ENCODE data around the gene HOXA6.
A peak's percentile ranks its signal among the peaks of the same experiment; 100 is the strongest.

The HOXA6 gene

GRCh38 chr7:27132978-27133377 lies 14.6 kb downstream of the HOXA6 start:
- TF ChIP-seq CTCF (IDR thresholded peaks at IDR 0.05) (no peak), ZFX (IDR thresholded peaks at IDR 0.05; ENCODE audit: borderline replicate concordance) (no peak)

GRCh38 chr7:27132214-27132613 lies 15.4 kb downstream of the HOXA6 start:
- no peak for TF ChIP-seq ZFX (IDR thresholded peaks at IDR 0.05; ENCODE audit: borderline replicate concordance)
- no peak for TF ChIP-seq CTCF (IDR thresholded peaks at IDR 0.05)
- H3K27ac ChIP-seq: no peak overlapping the region

More at GRCh38 chr7:27132978-27133377, 14.6 kb downstream of the HOXA6 start:
- H3K27ac ChIP-seq: no peak overlapping the region

GRCh38 chr7:27131390-27131819 lies 16.2 kb downstream of the HOXA6 start:
- TF ChIP-seq ZFX (IDR thresholded peaks at IDR 0.05; ENCODE audit: borderline replicate concordance): no peak
- no peak for TF ChIP-seq CTCF (IDR thresholded peaks at IDR 0.05)
- H3K27ac ChIP-seq: peak overlapping the region; percentile 63

GRCh38 chr7:27130540-27131389 lies 16.8 kb downstream of the HOXA6 start, which contains the start of gene HOXA4:
HOXA4 (minus strand) TSS chr7:27130757; CDS start chr7:27130733, 24 bp downstream.
- peak within 1 kb of the TSS; percentile 63 for H3K27ac ChIP-seq
- no peak for TF ChIP-seq CTCF (IDR thresholded peaks at IDR 0.05)
- TF ChIP-seq ZFX (IDR thresholded peaks at IDR 0.05; ENCODE audit: borderline replicate concordance): no peak

GRCh38 chr7:27129729-27130539 lies 17.6 kb downstream of the HOXA6 start:
- peak; percentile 50 for TF ChIP-seq CTCF (IDR thresholded peaks at IDR 0.05)
- TF ChIP-seq ZFX (IDR thresholded peaks at IDR 0.05; ENCODE audit: borderline replicate concordance): no peak
- H3K27ac ChIP-seq: peak overlapping the region; percentile 63

GRCh38 chr7:27128776-27129728 lies 18.5 kb downstream of the HOXA6 start:
- H3K27ac ChIP-seq: no peak overlapping the region
- no peak for TF ChIP-seq CTCF (IDR thresholded peaks at IDR 0.05)
- no peak for TF ChIP-seq ZFX (IDR thresholded peaks at IDR 0.05; ENCODE audit: borderline replicate concordance)

Measured in 22Rv1 (cell line).